Panc1 (cell line): ENCODE measurements around the gene AOAH. TPM values are rescaled to one million over a fixed set of nuclear protein-coding genes. Genes with fewer than 3 reads are reported as not detected.

Experiments
- ATAC-seq: fragments of 200-7000 bp; cut with Tn5 transposase; 2 replicates; pipeline ENCODE4 v1.9.1; 2020; ENCODE audit warnings: mild to moderate bottlenecking, moderate library complexity
- BruUV-seq: library from RNA; stranded (reverse); fragments of 400-500 nt; replicated peaks from 2 replicates; lab custom pipeline; 2021; lab: Mats Ljungman, UMichigan
- CTCF ChIA-PET: fragments of 300-600 bp; sonication (Branson Sonifier 250); formaldehyde crosslinking; loops from one replicate; lab custom pipeline; 2022; ENCODE audit warnings: antibody characterized with exemption; lab: Charles Lee
- POLR2A ChIA-PET: fragments of 300-600 bp; sonication (Branson Sonifier 250); formaldehyde crosslinking; loops from one replicate; lab custom pipeline; 2022; ENCODE audit warnings: antibody characterized with exemption; lab: Charles Lee
- DNase-seq: peaks from one replicate; pipeline ENCODE4 v3.0.0-alpha.2; 2010; ENCODE audit warnings: low read depth, low spot score
- H3K27ac ChIP-seq: 2 replicates; pipeline ENCODE4 v1.5.1; 2011; ENCODE audit warnings: mild to moderate bottlenecking, low read length, inconsistent platforms
- H3K27me3 ChIP-seq: fragments of 200-500 bp; sonication (Bioruptor generic); 2 replicates; pipeline ENCODE4 v1.6.0; 2014; ENCODE audit warnings: low read length, inconsistent platforms; ENCODE audit not compliant: control insufficient read depth, insufficient read depth
- H3K36me3 ChIP-seq: fragments of 200-500 bp; sonication (Bioruptor generic); 2 replicates; pipeline ENCODE4 v1.5.1; 2014; ENCODE audit warnings: inconsistent platforms, mild to moderate bottlenecking, low read length, moderate library complexity; ENCODE audit not compliant: control insufficient read depth, insufficient read depth
- H3K4me1 ChIP-seq: 2 replicates; pipeline ENCODE4 v1.5.1; 2011; ENCODE audit warnings: inconsistent platforms, mild to moderate bottlenecking, low read length, moderate library complexity; ENCODE audit not compliant: control insufficient read depth, insufficient read depth
- H3K4me3 ChIP-seq, 2 experiments: 2 replicates each; pipeline ENCODE4 v1.5.1; 2011 to 2012; ENCODE audit warnings: low read depth in 2 of 2, low read length in 2 of 2, mild to moderate bottlenecking in 2 of 2, inconsistent platforms in 1 of 2, moderate library complexity in 1 of 2
- H3K9me3 ChIP-seq: fragments of 200-500 bp; sonication (Bioruptor generic); 2 replicates; pipeline ENCODE4 v1.5.1; 2014; ENCODE audit warnings: low read depth, mild to moderate bottlenecking, inconsistent platforms, low read length, moderate library complexity; ENCODE audit not compliant: control insufficient read depth, insufficient read depth
- CTCF ChIP-seq: fragments of 450-650 bp; IDR thresholded peaks from 2 replicates; pipeline ENCODE4 v1.5.1; 2017; ENCODE audit warnings: mild to moderate bottlenecking
- POLR2AphosphoS5 ChIP-seq: IDR thresholded peaks from 2 replicates; pipeline ENCODE4 v1.6.1; 2012; ENCODE audit warnings: mild to moderate bottlenecking, low read depth, low read length, moderate library complexity
- REST ChIP-seq, 2 experiments: IDR thresholded peaks; 2 replicates each; pipeline ENCODE4 v1.6.1; 2011 to 2012; ENCODE audit warnings: low read depth in 2 of 2, control low read depth in 1 of 2, low read length in 1 of 2, mild to moderate bottlenecking in 1 of 2, moderate library complexity in 1 of 2; ENCODE audit not compliant: insufficient read depth in 1 of 2
- SIN3A ChIP-seq: IDR thresholded peaks from 2 replicates; pipeline ENCODE4 v1.6.1; 2012; ENCODE audit warnings: low read depth, mild to moderate bottlenecking, low read length, moderate library complexity, borderline replicate concordance; ENCODE audit not compliant: insufficient read depth
- TCF7L2 ChIP-seq: IDR thresholded peaks from 2 replicates; pipeline ENCODE4 v1.6.1; 2011; ENCODE audit warnings: mild to moderate bottlenecking, low read depth, low read length, inconsistent platforms
- in situ Hi-C: cut with HindIII; loops from 2 replicates; pipeline ENCODE4 v1.10.0; 2016; ENCODE audit warnings: low sequenced_read_pairs, low pct_unique_long_range_greater_than_20kb
- intact Hi-C: fragments of 100-400 bp; cut with micrococcal nuclease; formaldehyde crosslinking; loops from one replicate; pipeline ENCODE4 v1.10.0; 2022; ENCODE audit not compliant: unreplicated experiment
- total RNA-seq: library from RNA; stranded (reverse); gene quantifications from one replicate; pipeline ENCODE4 v1.2.1, GENCODE V29; 2021; ENCODE audit not compliant: unreplicated experiment

AOAH gene
- total RNA-seq, 1 experiment from 2014 or later, result 0.31 TPM

- no peak for DNase-seq
- ChIA-PET POLR2A (no interaction called here), CTCF (no interaction called here)
- intact Hi-C loops, result no loop called here
- no peaks in the 10 kb centered on the region for H3K36me3 ChIP-seq
- no peak for TF ChIP-seq CTCF
- no peak for TF ChIP-seq REST (IDR thresholded peaks at IDR 0.05; ENCODE audit: insufficient read depth in 1 of 2, low read depth in 2 of 2, low read length in 1 of 2)
- TF ChIP-seq POLR2AphosphoS5, result no peak
- no peak for TF ChIP-seq TCF7L2
- TF ChIP-seq SIN3A, result no peak
- H3K27me3 ChIP-seq, result no peaks in the 10 kb centered on the region
- BruUV-seq, result no TSS peak
- no peaks in the 10 kb centered on the region for H3K4me1 ChIP-seq
- no peaks in the 10 kb centered on the region for H3K9me3 ChIP-seq
- no peak for ATAC-seq
- H3K4me3 ChIP-seq, result no peak overlapping the region
- H3K27ac ChIP-seq, result no peak overlapping the region
- in situ Hi-C loops, result no loop called here
These were observed 89.2 kb downstream of the AOAH start for GRCh38 chr7:36635091-36635490.

GRCh38 chr7:36633377-36633776 is 90.9 kb downstream of the AOAH start:
- in situ Hi-C loops, result no loop called here
- no peak overlapping the region for H3K27ac ChIP-seq
- ATAC-seq (no peak), DNase-seq (no peak)
- POLR2A ChIA-PET, result no interaction called here
- no TSS peak for BruUV-seq
- H3K9me3 ChIP-seq, result no peaks in the 10 kb centered on the region
- TF ChIP-seq TCF7L2 (no peak), POLR2AphosphoS5 (no peak), SIN3A (no peak), CTCF (no peak), REST (IDR thresholded peaks at IDR 0.05; ENCODE audit: insufficient read depth in 1 of 2, low read depth in 2 of 2, low read length in 1 of 2) (no peak)
- intact Hi-C loops, result no loop called here
- H3K36me3 ChIP-seq, result no peaks in the 10 kb centered on the region
- H3K4me3 ChIP-seq, result no peak overlapping the region
- H3K4me1 ChIP-seq, result no peaks in the 10 kb centered on the region
- CTCF ChIA-PET, result no interaction called here
- no peaks in the 10 kb centered on the region for H3K27me3 ChIP-seq
